ENCODE data around the gene FMO5. TPM values are rescaled to one million over a fixed set of nuclear protein-coding genes. Genes with fewer than 3 reads are reported as not detected.

FMO5 gene
- total and polyA plus RNA-seq, 10 of the 15 experiments (the other 5 are each of a cell fraction or from before 2014, with no cell fraction given): 0.05 to 0.58 (median 0.19) TPM

DNA sequence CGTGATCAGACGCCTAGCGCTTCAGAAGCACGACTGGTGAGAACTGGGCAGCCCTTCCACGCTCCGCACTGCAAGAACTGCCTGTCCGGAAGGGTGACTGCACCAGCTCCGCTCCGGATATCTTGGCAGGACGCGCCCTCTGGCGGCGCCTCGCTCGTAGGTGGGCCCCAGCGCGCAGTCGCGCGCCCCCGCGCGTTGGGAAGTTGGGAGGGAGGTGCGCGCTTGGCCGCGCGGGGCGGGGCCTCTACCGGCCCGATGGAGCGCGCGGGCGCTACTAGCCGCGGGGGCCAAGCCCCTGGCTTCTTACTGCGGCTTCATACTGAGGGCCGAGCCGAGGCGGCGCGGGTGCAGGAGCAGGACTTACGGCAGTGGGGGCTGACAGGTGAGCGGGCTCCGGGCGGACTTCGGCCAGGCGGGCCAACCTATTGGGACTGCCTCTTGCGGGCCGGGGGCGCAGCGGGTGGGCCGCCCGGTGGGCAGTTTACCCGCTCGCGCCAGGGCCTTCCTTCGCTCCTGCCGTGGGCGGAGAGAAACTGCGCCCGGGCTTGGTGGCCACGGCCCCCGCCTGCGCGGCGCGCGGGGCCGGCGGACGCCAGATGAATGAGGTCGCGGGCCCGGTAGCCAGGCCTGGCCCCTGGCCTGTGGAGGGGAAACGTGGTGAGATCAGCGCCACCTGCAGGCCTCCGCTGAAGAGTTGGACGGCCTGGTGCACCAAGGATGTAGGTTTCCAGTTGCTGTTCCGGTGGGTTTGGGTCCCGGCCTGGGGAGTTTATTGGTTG lies 17.5 kb upstream of the FMO5 start, which contains the start of gene CHD1L (continued):
- TF ChIP-seq, protein P1, sequence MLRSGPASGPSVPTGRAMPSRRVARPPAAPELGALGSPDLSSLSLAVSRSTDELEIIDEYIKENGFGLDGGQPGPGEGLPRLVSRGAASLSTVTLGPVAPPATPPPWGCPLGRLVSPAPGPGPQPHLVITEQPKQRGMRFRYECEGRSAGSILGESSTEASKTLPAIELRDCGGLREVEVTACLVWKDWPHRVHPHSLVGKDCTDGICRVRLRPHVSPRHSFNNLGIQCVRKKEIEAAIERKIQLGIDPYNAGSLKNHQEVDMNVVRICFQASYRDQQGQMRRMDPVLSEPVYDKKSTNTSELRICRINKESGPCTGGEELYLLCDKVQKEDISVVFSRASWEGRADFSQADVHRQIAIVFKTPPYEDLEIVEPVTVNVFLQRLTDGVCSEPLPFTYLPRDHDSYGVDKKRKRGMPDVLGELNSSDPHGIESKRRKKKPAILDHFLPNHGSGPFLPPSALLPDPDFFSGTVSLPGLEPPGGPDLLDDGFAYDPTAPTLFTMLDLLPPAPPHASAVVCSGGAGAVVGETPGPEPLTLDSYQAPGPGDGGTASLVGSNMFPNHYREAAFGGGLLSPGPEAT (IDR thresholded peaks at IDR 0.05; ENCODE audit: low read depth): no peak
- TF ChIP-seq POLR2A (IDR thresholded peaks at IDR 0.05; ENCODE audit: low read depth, low read length): peak; percentile 88
- TF ChIP-seq ZNF24 (IDR thresholded peaks at IDR 0.05): peak; percentile 35; the same call in 1 of the 2 replicates
- no peak for TF ChIP-seq MTA2 (IDR thresholded peaks at IDR 0.05; ENCODE audit: low read depth)
- TF ChIP-seq, protein P2, sequence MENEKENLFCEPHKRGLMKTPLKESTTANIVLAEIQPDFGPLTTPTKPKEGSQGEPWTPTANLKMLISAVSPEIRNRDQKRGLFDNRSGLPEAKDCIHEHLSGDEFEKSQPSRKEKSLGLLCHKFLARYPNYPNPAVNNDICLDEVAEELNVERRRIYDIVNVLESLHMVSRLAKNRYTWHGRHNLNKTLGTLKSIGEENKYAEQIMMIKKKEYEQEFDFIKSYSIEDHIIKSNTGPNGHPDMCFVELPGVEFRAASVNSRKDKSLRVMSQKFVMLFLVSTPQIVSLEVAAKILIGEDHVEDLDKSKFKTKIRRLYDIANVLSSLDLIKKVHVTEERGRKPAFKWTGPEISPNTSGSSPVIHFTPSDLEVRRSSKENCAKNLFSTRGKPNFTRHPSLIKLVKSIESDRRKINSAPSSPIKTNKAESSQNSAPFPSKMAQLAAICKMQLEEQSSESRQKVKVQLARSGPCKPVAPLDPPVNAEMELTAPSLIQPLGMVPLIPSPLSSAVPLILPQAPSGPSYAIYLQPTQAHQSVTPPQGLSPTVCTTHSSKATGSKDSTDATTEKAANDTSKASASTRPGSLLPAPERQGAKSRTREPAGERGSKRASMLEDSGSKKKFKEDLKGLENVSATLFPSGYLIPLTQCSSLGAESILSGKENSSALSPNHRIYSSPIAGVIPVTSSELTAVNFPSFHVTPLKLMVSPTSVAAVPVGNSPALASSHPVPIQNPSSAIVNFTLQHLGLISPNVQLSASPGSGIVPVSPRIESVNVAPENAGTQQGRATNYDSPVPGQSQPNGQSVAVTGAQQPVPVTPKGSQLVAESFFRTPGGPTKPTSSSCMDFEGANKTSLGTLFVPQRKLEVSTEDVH (IDR thresholded peaks at IDR 0.05; ENCODE audit: low read depth, partially characterized antibody): no peak
- TF ChIP-seq, protein P3, sequence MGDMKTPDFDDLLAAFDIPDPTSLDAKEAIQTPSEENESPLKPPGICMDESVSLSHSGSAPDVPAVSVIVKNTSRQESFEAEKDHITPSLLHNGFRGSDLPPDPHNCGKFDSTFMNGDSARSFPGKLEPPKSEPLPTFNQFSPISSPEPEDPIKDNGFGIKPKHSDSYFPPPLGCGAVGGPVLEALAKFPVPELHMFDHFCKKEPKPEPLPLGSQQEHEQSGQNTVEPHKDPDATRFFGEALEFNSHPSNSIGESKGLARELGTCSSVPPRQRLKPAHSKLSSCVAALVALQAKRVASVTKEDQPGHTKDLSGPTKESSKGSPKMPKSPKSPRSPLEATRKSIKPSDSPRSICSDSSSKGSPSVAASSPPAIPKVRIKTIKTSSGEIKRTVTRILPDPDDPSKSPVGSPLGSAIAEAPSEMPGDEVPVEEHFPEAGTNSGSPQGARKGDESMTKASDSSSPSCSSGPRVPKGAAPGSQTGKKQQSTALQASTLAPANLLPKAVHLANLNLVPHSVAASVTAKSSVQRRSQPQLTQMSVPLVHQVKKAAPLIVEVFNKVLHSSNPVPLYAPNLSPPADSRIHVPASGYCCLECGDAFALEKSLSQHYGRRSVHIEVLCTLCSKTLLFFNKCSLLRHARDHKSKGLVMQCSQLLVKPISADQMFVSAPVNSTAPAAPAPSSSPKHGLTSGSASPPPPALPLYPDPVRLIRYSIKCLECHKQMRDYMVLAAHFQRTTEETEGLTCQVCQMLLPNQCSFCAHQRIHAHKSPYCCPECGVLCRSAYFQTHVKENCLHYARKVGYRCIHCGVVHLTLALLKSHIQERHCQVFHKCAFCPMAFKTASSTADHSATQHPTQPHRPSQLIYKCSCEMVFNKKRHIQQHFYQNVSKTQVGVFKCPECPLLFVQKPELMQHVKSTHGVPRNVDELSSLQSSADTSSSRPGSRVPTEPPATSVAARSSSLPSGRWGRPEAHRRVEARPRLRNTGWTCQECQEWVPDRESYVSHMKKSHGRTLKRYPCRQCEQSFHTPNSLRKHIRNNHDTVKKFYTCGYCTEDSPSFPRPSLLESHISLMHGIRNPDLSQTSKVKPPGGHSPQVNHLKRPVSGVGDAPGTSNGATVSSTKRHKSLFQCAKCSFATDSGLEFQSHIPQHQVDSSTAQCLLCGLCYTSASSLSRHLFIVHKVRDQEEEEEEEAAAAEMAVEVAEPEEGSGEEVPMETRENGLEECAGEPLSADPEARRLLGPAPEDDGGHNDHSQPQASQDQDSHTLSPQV (IDR thresholded peaks at IDR 0.05): peak; percentile 53; the same call in 1 of the 2 replicates
- no peak for TF ChIP-seq SREBF1 (IDR thresholded peaks at IDR 0.05; ENCODE audit: low read length)
- peak; percentile 83 for TF ChIP-seq NR2F1 (conservative IDR thresholded peaks at IDR 0.05)
- TF ChIP-seq, protein P4, sequence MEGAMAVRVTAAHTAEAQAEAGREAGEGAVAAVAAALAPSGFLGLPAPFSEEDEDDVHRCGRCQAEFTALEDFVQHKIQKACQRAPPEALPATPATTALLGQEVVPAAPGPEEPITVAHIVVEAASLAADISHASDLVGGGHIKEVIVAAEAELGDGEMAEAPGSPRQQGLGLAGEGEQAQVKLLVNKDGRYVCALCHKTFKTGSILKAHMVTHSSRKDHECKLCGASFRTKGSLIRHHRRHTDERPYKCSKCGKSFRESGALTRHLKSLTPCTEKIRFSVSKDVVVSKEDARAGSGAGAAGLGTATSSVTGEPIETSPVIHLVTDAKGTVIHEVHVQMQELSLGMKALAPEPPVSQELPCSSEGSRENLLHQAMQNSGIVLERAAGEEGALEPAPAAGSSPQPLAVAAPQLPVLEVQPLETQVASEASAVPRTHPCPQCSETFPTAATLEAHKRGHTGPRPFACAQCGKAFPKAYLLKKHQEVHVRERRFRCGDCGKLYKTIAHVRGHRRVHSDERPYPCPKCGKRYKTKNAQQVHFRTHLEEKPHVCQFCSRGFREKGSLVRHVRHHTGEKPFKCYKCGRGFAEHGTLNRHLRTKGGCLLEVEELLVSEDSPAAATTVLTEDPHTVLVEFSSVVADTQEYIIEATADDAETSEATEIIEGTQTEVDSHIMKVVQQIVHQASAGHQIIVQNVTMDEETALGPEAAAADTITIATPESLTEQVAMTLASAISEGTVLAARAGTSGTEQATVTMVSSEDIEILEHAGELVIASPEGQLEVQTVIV (IDR thresholded peaks at IDR 0.05; ENCODE audit: borderline replicate concordance, partially characterized antibody): no peak
- TF ChIP-seq NFYB (IDR thresholded peaks at IDR 0.05; ENCODE audit: insufficient read depth, low read depth, low read length): no peak
- no peak for TF ChIP-seq ZZZ3 (IDR thresholded peaks at IDR 0.05; ENCODE audit: control insufficient read depth, insufficient read length, low read depth)
- TF ChIP-seq, protein P5, sequence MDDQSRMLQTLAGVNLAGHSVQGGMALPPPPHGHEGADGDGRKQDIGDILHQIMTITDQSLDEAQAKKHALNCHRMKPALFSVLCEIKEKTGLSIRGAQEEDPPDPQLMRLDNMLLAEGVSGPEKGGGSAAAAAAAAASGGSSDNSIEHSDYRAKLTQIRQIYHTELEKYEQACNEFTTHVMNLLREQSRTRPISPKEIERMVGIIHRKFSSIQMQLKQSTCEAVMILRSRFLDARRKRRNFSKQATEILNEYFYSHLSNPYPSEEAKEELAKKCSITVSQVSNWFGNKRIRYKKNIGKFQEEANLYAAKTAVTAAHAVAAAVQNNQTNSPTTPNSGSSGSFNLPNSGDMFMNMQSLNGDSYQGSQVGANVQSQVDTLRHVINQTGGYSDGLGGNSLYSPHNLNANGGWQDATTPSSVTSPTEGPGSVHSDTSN (IDR thresholded peaks at IDR 0.05; ENCODE audit: insufficient replicate concordance, low read depth, low read length): no peak

All from GM12878 (cell line).